GM18909 (cell line): ENCODE results near the gene AJM1.
"Not testable (repeated sequence)": the region's sequence is repeated elsewhere in the genome, so short reads cannot be mapped to it uniquely, and the experiment has no call there.

ENCODE experiments used
- ATAC-seq: cut with Tn5 transposase; IDR thresholded peaks from one replicate; pipeline ENCODE4 v1.9.1; 2021; ENCODE audit warnings: mild to moderate bottlenecking; ENCODE audit not compliant: unreplicated experiment, poor library complexity

The AJM1 gene

DNA sequence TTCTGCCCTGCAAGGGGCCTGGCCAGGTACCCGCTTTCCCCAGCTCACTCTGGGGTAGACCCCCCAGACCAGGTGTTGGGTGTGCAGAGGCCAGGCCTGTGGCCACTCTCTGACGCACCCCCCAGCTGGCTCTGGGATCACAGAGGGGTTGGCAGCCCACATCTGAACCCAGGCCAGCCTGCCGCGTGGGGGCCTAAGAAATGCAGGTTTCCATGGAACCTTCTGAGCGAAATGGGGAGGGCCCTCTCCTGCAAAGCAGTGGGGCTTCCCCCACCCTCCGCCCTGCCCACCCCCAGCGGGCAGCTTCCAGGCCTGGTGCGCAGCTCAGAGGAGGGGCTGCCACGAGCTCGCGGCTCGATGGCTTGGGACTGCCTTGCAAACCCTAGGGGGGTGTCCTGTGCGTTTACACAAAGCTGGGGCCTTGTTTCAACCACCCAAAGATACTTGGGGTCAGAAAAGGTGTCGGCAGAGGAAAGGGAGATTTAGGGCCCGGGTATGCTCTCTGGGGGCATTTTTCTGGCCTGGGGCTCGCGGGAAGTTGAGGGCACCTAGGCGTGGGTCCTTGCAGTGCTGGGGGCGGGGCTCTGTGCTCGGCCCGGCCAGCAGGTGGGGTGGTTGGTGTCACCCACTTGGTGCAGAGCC lies 1.0 kb downstream of the AJM1 start:
- ATAC-seq, result not testable (repeated sequence)

DNA sequence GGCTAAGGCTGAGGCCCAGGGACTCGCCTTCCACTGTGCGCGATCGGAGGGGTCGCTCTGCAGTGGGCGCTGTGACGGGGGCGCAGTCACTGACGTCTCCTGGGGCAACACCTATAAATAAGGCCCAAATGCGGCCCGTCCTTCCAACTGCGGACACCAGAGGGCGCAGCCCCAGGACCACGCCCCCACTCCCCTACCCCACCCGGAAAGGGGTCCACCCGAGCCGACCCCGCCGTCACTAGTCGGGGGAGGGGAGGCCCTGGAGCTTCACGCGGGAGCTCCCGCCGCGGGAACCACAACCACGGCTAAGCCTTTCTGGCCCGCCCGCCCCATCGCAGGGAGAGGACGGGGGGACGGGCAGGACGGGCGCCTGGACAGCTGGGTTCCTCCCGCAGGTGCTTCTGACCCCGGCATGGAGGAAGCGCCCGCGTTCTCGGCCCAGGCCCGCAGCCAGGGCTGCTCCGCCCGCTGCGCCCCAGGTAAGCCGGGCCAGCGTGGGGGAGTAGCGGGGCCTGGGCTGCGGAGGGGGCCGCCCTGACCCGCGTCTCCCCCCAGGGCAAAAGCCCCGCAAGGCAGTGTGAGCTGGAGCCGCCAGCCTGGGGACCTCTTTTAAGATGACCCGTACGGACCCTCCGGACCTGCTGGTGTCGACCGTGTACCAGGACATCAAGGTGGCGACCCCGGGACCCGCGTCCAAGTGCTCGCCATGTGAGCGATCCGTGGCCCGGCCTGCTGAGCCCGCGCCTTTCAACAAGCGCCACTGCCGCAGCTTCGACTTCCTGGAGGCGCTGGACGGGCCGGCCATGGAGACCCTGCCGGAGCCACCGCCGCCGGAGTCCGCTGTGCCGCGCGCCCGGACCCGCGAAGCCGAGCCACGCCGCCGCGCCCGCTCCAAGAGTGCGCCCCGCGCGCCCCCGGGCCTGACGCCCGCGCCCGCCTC lies 1.8 kb downstream of the AJM1 start:
- not testable (repeated sequence) for ATAC-seq

- no peak for ATAC-seq
Measured at GRCh38 chr9:136844761-136845464, 2.6 kb downstream of the AJM1 start.

- no peak for ATAC-seq
Measured at GRCh38 chr9:136845465-136846260, 3.4 kb downstream of the AJM1 start.

DNA sequence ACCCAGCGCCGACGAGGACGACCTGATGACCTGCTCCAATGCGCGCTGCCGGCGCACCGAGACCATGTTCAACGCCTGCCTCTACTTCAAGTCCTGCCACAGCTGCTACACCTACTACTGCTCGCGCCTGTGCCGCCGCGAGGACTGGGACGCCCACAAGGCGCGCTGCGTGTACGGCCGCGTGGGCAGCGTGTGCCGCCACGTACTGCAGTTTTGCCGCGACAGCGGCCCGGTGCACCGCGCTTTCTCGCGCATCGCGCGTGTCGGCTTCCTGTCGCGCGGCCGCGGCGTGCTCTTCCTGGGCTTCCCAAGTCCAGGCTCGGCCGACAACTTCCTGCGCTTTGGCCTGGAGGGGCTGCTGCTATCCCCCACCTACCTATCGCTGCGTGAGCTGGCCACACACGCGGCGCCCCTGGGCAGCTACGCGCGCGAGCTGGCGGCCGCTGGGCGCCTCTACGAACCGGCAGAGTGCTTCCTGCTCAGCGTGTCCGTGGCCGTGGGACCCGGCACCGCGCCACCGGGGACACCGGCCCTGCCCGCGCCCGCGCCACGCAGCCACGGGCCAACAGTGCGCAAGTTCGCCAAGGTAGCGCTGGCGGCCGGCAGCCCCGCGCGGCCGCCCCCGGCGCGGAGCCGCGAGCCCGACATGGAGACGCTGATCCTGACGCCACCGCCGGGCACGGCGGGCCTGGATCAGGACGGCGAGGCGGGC lies 4.3 kb downstream of the AJM1 start:
- ATAC-seq, result no peak

DNA sequence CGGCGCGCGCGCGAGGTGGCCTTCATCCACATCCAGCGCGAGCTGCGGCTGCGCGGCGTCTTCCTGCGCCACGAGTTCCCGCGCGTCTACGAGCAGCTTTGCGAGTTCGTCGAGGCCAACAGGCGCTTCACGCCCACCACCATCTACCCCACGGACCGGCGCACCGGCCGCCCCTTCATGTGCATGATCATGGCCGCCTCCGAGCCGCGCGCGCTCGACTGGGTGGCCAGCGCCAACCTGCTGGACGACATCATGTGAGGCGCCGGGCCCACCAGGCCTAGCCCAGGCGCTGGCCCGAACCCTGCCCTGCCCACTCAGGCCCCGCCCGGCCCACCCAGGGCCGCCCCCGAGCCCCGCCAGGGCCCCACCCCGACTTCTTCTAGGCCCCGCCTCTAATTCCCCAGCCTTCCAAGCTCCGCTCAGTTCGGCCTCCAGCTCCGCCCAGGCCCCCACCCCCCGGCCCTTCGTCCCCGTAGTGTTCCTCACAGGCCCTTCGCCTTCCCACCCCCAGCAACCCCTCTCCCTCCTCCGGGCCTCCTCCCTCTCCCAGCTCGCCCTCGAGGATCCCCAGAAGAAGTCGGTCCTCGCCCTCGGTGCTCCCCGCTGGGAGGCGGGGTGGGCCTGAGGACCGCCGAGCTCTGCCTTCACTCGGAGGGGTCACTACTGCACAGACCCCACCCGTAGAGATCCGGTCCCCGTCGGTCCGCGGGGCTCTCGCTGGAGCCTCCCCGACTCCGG lies 5.0 kb downstream of the AJM1 start:
- no peak for ATAC-seq

GRCh38 chr9:136847826-136848392 lies 5.6 kb downstream of the AJM1 start:
- ATAC-seq, result no peak

DNA sequence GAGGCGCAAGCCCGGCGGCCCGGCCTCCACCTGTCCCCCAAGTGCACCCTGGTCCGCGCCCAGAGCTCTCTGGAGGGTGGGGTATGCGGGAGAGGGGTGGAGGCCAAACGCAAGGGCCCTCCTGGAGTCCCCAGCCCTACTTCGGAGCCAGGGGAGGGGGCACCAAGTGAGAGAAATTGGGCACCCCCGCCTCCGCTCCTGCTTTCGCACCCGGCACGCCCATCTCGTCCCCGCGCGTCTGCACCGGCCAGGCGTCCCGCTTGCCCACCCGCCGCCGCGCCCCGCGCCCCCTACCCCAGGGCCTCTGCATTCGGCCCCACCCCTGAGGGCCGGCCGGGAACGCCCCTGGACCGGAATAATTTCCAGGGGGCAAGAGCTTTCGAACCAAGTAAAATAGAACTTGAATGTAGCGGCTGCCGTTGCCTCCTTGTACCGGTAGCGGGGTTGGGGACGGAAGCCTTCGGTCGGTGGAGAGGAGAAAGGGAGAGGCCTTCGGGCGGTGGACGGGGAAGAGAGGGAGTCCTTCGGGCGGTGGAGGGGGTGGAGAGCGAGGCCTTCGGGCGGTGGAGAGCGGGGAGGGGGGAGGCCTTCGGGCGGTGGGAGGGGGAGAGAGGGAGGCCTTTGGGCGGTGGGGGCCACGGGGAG lies 6.2 kb downstream of the AJM1 start:
- no peak for ATAC-seq

- ATAC-seq, result peak; percentile 79
Measured at GRCh38 chr9:136849038-136849959, 7.0 kb downstream of the AJM1 start, which contains the start of gene PHPT1. TSS of gene PHPT1 (plus strand) at chr9:136849409. CDS start at chr9:136849431, 22 bp downstream.

DNA sequence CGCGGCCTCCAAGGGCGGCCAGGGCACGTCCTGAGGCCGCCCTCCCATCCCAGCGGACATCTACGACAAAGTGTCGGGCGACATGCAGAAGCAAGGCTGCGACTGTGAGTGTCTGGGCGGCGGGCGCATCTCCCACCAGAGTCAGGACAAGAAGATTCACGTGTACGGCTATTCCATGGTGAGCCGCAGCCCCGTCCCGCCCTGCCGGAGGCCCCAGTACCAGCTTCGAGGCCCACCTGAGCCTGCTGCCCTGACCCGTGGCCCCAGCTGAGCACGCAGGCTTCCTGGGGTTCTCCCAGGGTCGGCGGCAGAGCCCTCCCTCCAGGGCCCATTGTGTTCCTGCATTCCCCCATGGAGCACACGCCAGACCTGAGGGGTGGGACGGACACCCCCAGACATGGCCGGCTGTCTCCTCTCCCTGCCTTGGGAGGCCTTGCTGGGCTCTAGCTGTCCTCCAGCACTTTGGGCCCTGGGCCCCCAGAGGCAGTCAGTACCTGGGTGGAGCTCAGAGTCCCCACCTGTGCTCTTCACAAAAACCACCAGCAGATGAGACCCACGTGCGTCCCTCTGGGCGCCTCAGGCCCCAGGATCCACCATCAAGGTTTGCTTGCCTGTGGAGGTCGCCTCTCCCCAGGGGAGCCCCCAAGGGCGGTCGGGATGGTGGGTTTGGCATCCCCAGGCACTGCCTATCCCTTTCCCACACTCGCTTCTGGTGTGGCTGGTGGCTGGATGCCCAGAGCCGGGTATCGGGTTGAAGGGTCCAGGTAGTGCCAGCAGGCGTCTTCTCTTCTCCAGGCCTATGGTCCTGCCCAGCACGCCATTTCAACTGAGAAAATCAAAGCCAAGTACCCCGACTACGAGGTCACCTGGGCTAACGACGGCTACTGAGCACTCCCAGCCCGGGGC lies 7.9 kb downstream of the AJM1 start:
- ATAC-seq, result no peak

GRCh38 chr9:136850866-136851775 lies 8.8 kb downstream of the AJM1 start:
- ATAC-seq, result no peak

- ATAC-seq, result no peak
Measured at GRCh38 chr9:136851941-136852663, 9.8 kb downstream of the AJM1 start, which contains the start of gene MAMDC4. TSS of gene MAMDC4 (plus strand) at chr9:136852346. CDS start at chr9:136852417, 71 bp downstream.

DNA sequence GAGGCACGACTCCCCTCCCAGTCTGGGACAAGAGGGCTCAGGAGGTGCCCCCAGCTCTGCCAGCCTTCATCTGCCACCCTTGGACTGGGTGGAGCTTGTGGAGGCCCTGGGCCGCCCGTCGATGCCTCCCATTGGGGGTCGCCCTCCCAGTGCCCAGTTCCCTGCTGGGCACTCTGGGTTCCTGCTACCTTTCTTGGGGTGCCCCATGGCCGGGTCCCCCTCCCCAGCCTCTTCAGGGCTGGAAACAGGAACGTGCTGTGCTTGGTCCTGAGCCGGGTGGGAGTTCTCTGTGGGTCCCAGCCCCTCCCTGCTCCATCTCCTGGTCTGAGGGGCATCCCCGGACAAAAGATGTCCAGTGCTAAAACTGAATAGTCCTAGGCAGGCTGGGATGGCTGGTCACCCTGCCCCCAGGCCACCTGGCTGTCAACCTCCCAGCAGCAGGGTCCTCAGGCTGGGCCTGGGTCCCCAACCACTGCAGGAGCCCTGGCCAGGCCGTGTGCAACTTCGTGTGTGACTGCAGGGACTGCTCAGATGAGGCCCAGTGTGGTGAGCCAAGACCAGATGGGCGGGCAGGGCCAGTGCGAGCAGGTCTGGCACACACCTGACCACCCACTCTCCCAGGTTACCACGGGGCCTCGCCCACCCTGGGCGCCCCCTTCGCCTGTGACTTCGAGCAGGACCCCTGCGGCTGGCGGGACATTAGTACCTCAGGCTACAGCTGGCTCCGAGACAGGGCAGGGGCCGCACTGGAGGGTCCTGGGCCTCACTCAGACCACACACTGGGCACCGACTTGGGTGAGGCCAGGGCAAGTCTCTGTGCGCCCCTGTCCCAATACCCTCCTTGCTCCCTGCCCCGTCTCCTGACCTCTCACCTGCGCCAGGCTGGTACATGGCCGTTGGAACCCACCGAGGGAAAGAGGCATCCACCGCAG lies 10.7 kb downstream of the AJM1 start:
- ATAC-seq, result no peak
